HEK293 (cell line): ENCODE data around the gene ZNF488.

Experiments used
- CTCF ChIA-PET: fragments of 350-600 bp; formaldehyde crosslinking; extraction: SDS; loops from one replicate; lab custom pipeline; 2021; ENCODE audit warnings: antibody characterized with exemption; lab: Yijun Ruan, JAX
- POLR2A ChIA-PET: fragments of 300-600 bp; formaldehyde crosslinking; extraction: SDS; loops from one replicate; lab custom pipeline; 2020; ENCODE audit warnings: antibody characterized with exemption, inconsistent platforms; lab: Yijun Ruan, JAX
- H3K27ac ChIP-seq: fragments of 200-500 bp; sonication (Bioruptor generic); 2 replicates; pipeline ENCODE4 v1.5.1; 2014; ENCODE audit warnings: low read depth, low read length, control low read depth, inconsistent platforms; ENCODE audit errors: extremely low read depth
- H3K36me3 ChIP-seq, 2 experiments: fragments of 200-500 bp in 1 of 2; sonication (Bioruptor generic) in 1 of 2; 1 replicate in 1 of 2; 2 replicates in 1 of 2; pipeline ENCODE4 v1.5.1; 2014 to 2017; ENCODE audit warnings: inconsistent platforms in 2 of 2, low read length in 2 of 2; ENCODE audit not compliant: control insufficient read depth in 2 of 2, insufficient read depth in 1 of 2
- H3K4me1 ChIP-seq: fragments of 200-500 bp; sonication (Bioruptor generic); 2 replicates; pipeline ENCODE4 v1.5.1; 2014; ENCODE audit warnings: mild to moderate bottlenecking, low read length, inconsistent platforms; ENCODE audit not compliant: control insufficient read depth, insufficient read depth
- H3K4me3 ChIP-seq: 2 replicates; pipeline ENCODE4 v1.5.1; 2011; ENCODE audit warnings: low read depth, mild to moderate bottlenecking, control low read depth, low read length, moderate library complexity
- H3K9me3 ChIP-seq: fragments of 200-500 bp; sonication (Bioruptor generic); 2 replicates; pipeline ENCODE4 v1.5.1; 2014; ENCODE audit warnings: low read depth, low read length, inconsistent platforms; ENCODE audit not compliant: control insufficient read depth, insufficient read depth
- CTCF ChIP-seq: fragments of 450-650 bp; formaldehyde crosslinking; IDR thresholded peaks from 2 replicates; pipeline ENCODE4 v1.5.1; 2016; ENCODE audit warnings: missing biosample characterization, missing genetic modification characterization
- EGR2 ChIP-seq: fragments of 450-650 bp; formaldehyde crosslinking; IDR thresholded peaks from 2 replicates; pipeline ENCODE4 v1.5.1; 2016; ENCODE audit warnings: low read depth, missing biosample characterization, missing genetic modification characterization
- GLI4 ChIP-seq: fragments of 450-650 bp; formaldehyde crosslinking; IDR thresholded peaks from 2 replicates; pipeline ENCODE4 v1.5.1; 2016; ENCODE audit warnings: missing biosample characterization, missing genetic modification characterization
- GLIS1 ChIP-seq: fragments of 450-650 bp; formaldehyde crosslinking; IDR thresholded peaks from 2 replicates; pipeline ENCODE4 v1.5.1; 2016; ENCODE audit warnings: missing biosample characterization, missing genetic modification characterization
- KLF17 ChIP-seq: fragments of 450-650 bp; formaldehyde crosslinking; IDR thresholded peaks from 2 replicates; pipeline ENCODE4 v1.5.1; 2016; ENCODE audit warnings: missing biosample characterization, missing genetic modification characterization
- KLF9 ChIP-seq: fragments of 450-650 bp; formaldehyde crosslinking; IDR thresholded peaks from 2 replicates; pipeline ENCODE4 v1.5.1; 2016; ENCODE audit warnings: missing biosample characterization, missing genetic modification characterization, low read depth
- REPIN1 ChIP-seq: fragments of 450-650 bp; formaldehyde crosslinking; IDR thresholded peaks from 2 replicates; pipeline ENCODE4 v1.5.1; 2017; ENCODE audit warnings: missing biosample characterization, missing genetic modification characterization, low read depth
- SCRT1 ChIP-seq: fragments of 450-650 bp; formaldehyde crosslinking; IDR thresholded peaks from 2 replicates; pipeline ENCODE4 v1.5.1; 2016; ENCODE audit warnings: missing biosample characterization, missing genetic modification characterization, borderline replicate concordance
- SCRT2 ChIP-seq: fragments of 450-650 bp; formaldehyde crosslinking; IDR thresholded peaks from 2 replicates; pipeline ENCODE4 v1.5.1; 2016; ENCODE audit warnings: missing biosample characterization, missing genetic modification characterization
- SP3 ChIP-seq: fragments of 450-650 bp; formaldehyde crosslinking; IDR thresholded peaks from 2 replicates; pipeline ENCODE4 v1.5.1; 2016; ENCODE audit warnings: missing biosample characterization, missing genetic modification characterization
- TRIM28 ChIP-seq: IDR thresholded peaks from 2 replicates; pipeline ENCODE4 v1.6.1; 2011; ENCODE audit warnings: low read length, control low read depth, borderline replicate concordance
- WT1 ChIP-seq: fragments of 450-650 bp; formaldehyde crosslinking; IDR thresholded peaks from 2 replicates; pipeline ENCODE4 v1.5.1; 2016; ENCODE audit warnings: missing biosample characterization, missing genetic modification characterization
- ZBTB17 ChIP-seq: fragments of 450-650 bp; formaldehyde crosslinking; IDR thresholded peaks from 2 replicates; pipeline ENCODE4 v1.5.1; 2016; ENCODE audit warnings: missing biosample characterization, missing genetic modification characterization
- ZFHX2 ChIP-seq: fragments of 450-650 bp; formaldehyde crosslinking; conservative IDR thresholded peaks from 2 replicates; pipeline ENCODE4 v1.5.1; 2016; ENCODE audit warnings: missing biosample characterization, missing genetic modification characterization
- ZIC2 ChIP-seq: fragments of 450-650 bp; formaldehyde crosslinking; IDR thresholded peaks from 2 replicates; pipeline ENCODE4 v1.5.1; 2016; ENCODE audit warnings: missing biosample characterization, missing genetic modification characterization
- ZNF157 ChIP-seq: fragments of 450-650 bp; formaldehyde crosslinking; IDR thresholded peaks from 2 replicates; pipeline ENCODE4 v1.5.1; 2016; ENCODE audit warnings: missing biosample characterization, missing genetic modification characterization
- ZNF2 ChIP-seq: fragments of 450-650 bp; formaldehyde crosslinking; IDR thresholded peaks from 2 replicates; pipeline ENCODE4 v1.5.1; 2016; ENCODE audit warnings: missing biosample characterization, missing genetic modification characterization
- ZNF239 ChIP-seq: fragments of 450-650 bp; formaldehyde crosslinking; IDR thresholded peaks from 2 replicates; pipeline ENCODE4 v1.5.1; 2016; ENCODE audit warnings: missing biosample characterization, missing genetic modification characterization
- ZNF335 ChIP-seq: fragments of 450-650 bp; formaldehyde crosslinking; conservative IDR thresholded peaks from 2 replicates; pipeline ENCODE4 v1.5.1; 2016; ENCODE audit warnings: missing biosample characterization, missing genetic modification characterization
- ZNF366 ChIP-seq: fragments of 450-650 bp; formaldehyde crosslinking; conservative IDR thresholded peaks from 2 replicates; pipeline ENCODE4 v1.5.1; 2016; ENCODE audit warnings: missing biosample characterization, missing genetic modification characterization
- ZNF37A ChIP-seq: fragments of 450-650 bp; IDR thresholded peaks from 2 replicates; pipeline ENCODE4 v1.5.1; 2018; ENCODE audit warnings: missing biosample characterization, missing genetic modification characterization
- ZNF398 ChIP-seq: fragments of 450-650 bp; formaldehyde crosslinking; IDR thresholded peaks from 2 replicates; pipeline ENCODE4 v1.5.1; 2017; ENCODE audit warnings: missing biosample characterization, missing genetic modification characterization
- ZNF530 ChIP-seq: fragments of 450-650 bp; formaldehyde crosslinking; IDR thresholded peaks from 2 replicates; pipeline ENCODE4 v1.5.1; 2016; ENCODE audit warnings: low read depth, missing biosample characterization, missing genetic modification characterization
- ZNF747 ChIP-seq: fragments of 450-650 bp; formaldehyde crosslinking; IDR thresholded peaks from 2 replicates; pipeline ENCODE4 v1.5.1; 2016; ENCODE audit warnings: missing biosample characterization, missing genetic modification characterization
- ZNF768 ChIP-seq: fragments of 450-650 bp; formaldehyde crosslinking; IDR thresholded peaks from 2 replicates; pipeline ENCODE4 v1.5.1; 2018; ENCODE audit warnings: missing biosample characterization, mild to moderate bottlenecking, missing genetic modification characterization
- ZNF830 ChIP-seq: fragments of 450-650 bp; IDR thresholded peaks from 2 replicates; pipeline ENCODE4 v1.5.0; 2018; ENCODE audit warnings: missing biosample characterization, missing genetic modification characterization, low read depth, mild to moderate bottlenecking, moderate library complexity
- TF ChIP-seq, protein P1 (sequence below): fragments of 450-650 bp; formaldehyde crosslinking; conservative IDR thresholded peaks from 2 replicates; pipeline ENCODE4 v1.5.1; 2016; ENCODE audit warnings: low read depth, missing biosample characterization, missing genetic modification characterization
- TF ChIP-seq, protein P2 (sequence below): fragments of 450-650 bp; formaldehyde crosslinking; IDR thresholded peaks from 2 replicates; pipeline ENCODE4 v1.5.1; 2016; ENCODE audit warnings: missing biosample characterization, missing genetic modification characterization, borderline replicate concordance

The ZNF488 gene

DNA sequence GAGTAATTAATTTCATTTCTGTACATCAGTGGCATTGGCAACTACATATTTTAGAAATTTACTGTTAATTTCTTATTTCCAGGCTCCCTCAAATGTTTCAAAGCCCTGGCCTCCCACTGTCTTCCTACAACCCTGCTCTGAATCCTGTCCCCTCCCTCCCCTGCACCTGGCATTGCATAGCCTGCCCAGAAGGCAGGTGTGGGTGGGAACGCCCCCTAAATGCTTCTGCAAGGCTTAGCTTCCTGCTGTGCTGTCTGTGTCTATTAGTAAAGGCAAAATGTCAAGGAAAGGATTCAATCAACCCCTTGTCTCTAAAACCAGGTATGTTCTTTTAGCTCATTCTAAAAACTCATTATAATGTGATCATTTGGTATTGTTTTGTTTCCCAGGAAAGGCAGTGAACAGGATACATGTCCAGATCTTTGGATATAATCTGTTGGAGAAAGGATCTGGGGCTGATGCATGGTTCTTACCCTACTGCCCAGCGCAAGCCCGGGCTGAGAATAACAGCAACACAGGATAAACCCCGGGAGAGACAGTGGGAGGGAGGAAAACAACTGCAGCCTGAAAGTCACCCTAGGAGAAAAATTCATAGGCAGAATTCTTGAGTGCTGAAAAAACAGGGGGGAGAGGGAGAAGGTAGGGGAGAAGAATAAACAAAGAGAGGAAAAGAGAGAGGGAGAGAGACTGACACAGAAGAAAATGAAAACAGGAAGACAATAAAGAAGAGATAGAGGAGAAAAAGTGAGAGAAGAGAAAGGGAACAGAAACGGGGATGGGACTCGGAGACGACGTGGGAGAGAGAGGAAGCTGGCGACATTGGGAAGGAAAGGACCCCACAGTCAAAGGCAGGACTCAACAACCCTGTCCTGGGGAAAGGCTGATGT is 589 bp downstream of the ZNF488 start:
- Histone ChIP-seq H3K27ac (no peak overlapping the region; the same call in 1 of the 2 replicates), H3K4me1 (no peaks in the 10 kb centered on the region), H3K36me3 (no peaks in the 10 kb centered on the region), H3K4me3 (peak overlapping the region; percentile 63), H3K9me3 (no peaks in the 10 kb centered on the region)
- ChIA-PET POLR2A (interaction anchor here (0.6 to 1.5 kb wide), 8 partner anchors 12 to 73 kb away, joined by 3 to 14 read pairs (median 5); no protein-coding TSS in a partner anchor), CTCF (interaction anchor here (0.7 to 0.9 kb wide), 2 partner anchors 22 to 388 kb away, joined by 4 read pairs; no protein-coding TSS in a partner anchor)
- TF ChIP-seq GLIS1 (tag by site-specific recombination) (peak; percentile 49), ZNF747 (tag by site-specific recombination) (no peak), ZNF830 (tag by site-specific recombination) (no peak), WT1 (tag by site-specific recombination) (peak; percentile 24), ZNF37A (tag by site-specific recombination) (no peak), ZNF2 (no peak), ZIC2 (tag by site-specific recombination) (peak; percentile 34), ZFHX2 (peak; percentile 84), ZBTB17 (peak; percentile 61), ZNF398 (tag by site-specific recombination) (peak; percentile 30; the same call in 1 of the 2 replicates), SCRT1 (no peak), KLF9 (tag by site-specific recombination) (no peak), ZNF239 (tag by site-specific recombination) (0 out of 2 replicates have a peak, but pooled peaks have one; percentile 32), ZNF366 (tag by site-specific recombination) (peak; percentile 82), SCRT2 (tag by site-specific recombination) (no peak), EGR2 (tag by site-specific recombination) (peak; percentile 89; the same call in 1 of the 2 replicates), KLF17 (peak; percentile 16; the same call in 1 of the 2 replicates), ZNF530 (tag by site-specific recombination) (no peak), ZNF157 (tag by site-specific recombination) (no peak), GLI4 (tag by site-specific recombination) (no peak), ZNF768 (tag by site-specific recombination) (no peak; the same call in 1 of the 2 replicates), TRIM28 (no peak), ZNF335 (tag by site-specific recombination) (peak; percentile 89), CTCF (tag by site-specific recombination) (no peak), SP3 (tag by site-specific recombination) (no peak), REPIN1 (tag by site-specific recombination) (no peak; the same call in 1 of the 2 replicates)
- TF ChIP-seq, protein P1, sequence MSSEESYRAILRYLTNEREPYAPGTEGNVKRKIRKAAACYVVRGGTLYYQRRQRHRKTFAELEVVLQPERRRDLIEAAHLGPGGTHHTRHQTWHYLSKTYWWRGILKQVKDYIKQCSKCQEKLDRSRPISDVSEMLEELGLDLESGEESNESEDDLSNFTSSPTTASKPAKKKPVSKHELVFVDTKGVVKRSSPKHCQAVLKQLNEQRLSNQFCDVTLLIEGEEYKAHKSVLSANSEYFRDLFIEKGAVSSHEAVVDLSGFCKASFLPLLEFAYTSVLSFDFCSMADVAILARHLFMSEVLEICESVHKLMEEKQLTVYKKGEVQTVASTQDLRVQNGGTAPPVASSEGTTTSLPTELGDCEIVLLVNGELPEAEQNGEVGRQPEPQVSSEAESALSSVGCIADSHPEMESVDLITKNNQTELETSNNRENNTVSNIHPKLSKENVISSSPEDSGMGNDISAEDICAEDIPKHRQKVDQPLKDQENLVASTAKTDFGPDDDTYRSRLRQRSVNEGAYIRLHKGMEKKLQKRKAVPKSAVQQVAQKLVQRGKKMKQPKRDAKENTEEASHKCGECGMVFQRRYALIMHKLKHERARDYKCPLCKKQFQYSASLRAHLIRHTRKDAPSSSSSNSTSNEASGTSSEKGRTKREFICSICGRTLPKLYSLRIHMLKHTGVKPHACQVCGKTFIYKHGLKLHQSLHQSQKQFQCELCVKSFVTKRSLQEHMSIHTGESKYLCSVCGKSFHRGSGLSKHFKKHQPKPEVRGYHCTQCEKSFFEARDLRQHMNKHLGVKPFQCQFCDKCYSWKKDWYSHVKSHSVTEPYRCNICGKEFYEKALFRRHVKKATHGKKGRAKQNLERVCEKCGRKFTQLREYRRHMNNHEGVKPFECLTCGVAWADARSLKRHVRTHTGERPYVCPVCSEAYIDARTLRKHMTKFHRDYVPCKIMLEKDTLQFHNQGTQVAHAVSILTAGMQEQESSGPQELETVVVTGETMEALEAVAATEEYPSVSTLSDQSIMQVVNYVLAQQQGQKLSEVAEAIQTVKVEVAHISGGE (tag by site-specific recombination): peak; percentile 39; the same call in 1 of the 2 replicates
- TF ChIP-seq, protein P2, sequence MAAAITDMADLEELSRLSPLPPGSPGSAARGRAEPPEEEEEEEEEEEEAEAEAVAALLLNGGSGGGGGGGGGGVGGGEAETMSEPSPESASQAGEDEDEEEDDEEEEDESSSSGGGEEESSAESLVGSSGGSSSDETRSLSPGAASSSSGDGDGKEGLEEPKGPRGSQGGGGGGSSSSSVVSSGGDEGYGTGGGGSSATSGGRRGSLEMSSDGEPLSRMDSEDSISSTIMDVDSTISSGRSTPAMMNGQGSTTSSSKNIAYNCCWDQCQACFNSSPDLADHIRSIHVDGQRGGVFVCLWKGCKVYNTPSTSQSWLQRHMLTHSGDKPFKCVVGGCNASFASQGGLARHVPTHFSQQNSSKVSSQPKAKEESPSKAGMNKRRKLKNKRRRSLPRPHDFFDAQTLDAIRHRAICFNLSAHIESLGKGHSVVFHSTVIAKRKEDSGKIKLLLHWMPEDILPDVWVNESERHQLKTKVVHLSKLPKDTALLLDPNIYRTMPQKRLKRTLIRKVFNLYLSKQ (tag by site-specific recombination): no peak
